Measurements from ENCODE around the gene ASPG. TPM values are rescaled to one million over a fixed set of nuclear protein-coding genes. Genes with fewer than 3 reads are reported as not detected.

The ASPG gene
- total RNA-seq, 1 donor from 2014 or later, result 1.2 TPM

GRCh38 chr14:104149617-104150135 lies 64.2 kb downstream of the ASPG start:
- TF ChIP-seq, protein P1, sequence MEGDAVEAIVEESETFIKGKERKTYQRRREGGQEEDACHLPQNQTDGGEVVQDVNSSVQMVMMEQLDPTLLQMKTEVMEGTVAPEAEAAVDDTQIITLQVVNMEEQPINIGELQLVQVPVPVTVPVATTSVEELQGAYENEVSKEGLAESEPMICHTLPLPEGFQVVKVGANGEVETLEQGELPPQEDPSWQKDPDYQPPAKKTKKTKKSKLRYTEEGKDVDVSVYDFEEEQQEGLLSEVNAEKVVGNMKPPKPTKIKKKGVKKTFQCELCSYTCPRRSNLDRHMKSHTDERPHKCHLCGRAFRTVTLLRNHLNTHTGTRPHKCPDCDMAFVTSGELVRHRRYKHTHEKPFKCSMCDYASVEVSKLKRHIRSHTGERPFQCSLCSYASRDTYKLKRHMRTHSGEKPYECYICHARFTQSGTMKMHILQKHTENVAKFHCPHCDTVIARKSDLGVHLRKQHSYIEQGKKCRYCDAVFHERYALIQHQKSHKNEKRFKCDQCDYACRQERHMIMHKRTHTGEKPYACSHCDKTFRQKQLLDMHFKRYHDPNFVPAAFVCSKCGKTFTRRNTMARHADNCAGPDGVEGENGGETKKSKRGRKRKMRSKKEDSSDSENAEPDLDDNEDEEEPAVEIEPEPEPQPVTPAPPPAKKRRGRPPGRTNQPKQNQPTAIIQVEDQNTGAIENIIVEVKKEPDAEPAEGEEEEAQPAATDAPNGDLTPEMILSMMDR (IDR thresholded peaks at IDR 0.05; ENCODE audit: unreplicated experiment), result no peak
- DNase-seq (ENCODE audit: low spot score), result peak; percentile 55
- Mint-ChIP-seq H3K27me3 (ENCODE audit: unreplicated experiment) (peaks cover 7% of the 10 kb centered on the region), H3K9me3 (ENCODE audit: unreplicated experiment) (no peaks in the 10 kb centered on the region), H3K4me3 (ENCODE audit: unreplicated experiment) (no peak overlapping the region), H3K36me3 (ENCODE audit: low read depth, unreplicated experiment) (peaks cover 7% of the 10 kb centered on the region), H3K27ac (ENCODE audit: unreplicated experiment) (no peak overlapping the region), H3K4me1 (ENCODE audit: unreplicated experiment) (peaks cover 20% of the 10 kb centered on the region)

GRCh38 chr14:104150136-104151025 lies 64.9 kb downstream of the ASPG start:
- Mint-ChIP-seq H3K27me3 (ENCODE audit: unreplicated experiment) (peaks cover 7% of the 10 kb centered on the region), H3K36me3 (ENCODE audit: low read depth, unreplicated experiment) (peaks cover 7% of the 10 kb centered on the region), H3K27ac (ENCODE audit: unreplicated experiment) (no peak overlapping the region), H3K4me3 (ENCODE audit: unreplicated experiment) (no peak overlapping the region), H3K4me1 (ENCODE audit: unreplicated experiment) (peaks cover 20% of the 10 kb centered on the region), H3K9me3 (ENCODE audit: unreplicated experiment) (no peaks in the 10 kb centered on the region)
- DNase-seq (ENCODE audit: low spot score), result no peak
- TF ChIP-seq, protein P1 (IDR thresholded peaks at IDR 0.05; ENCODE audit: unreplicated experiment), result peak; percentile 61

- no peaks in the 10 kb centered on the region for H3K9me3 Mint-ChIP-seq (ENCODE audit: unreplicated experiment)
- peaks cover 8% of the 10 kb centered on the region for H3K36me3 Mint-ChIP-seq (ENCODE audit: low read depth, unreplicated experiment)
- no peak overlapping the region for H3K27ac Mint-ChIP-seq (ENCODE audit: unreplicated experiment)
- DNase-seq (ENCODE audit: low spot score), result no peak
- H3K4me3 Mint-ChIP-seq (ENCODE audit: unreplicated experiment), result no peak overlapping the region
- H3K4me1 Mint-ChIP-seq (ENCODE audit: unreplicated experiment), result peaks cover 14% of the 10 kb centered on the region
- peaks cover 6% of the 10 kb centered on the region for H3K27me3 Mint-ChIP-seq (ENCODE audit: unreplicated experiment)
- TF ChIP-seq, protein P1 (IDR thresholded peaks at IDR 0.05; ENCODE audit: unreplicated experiment), result no peak
Observed at GRCh38 chr14:104151026-104151381, 65.5 kb downstream of the ASPG start.

GRCh38 chr14:104151566-104152245 lies 66.2 kb downstream of the ASPG start:
- Mint-ChIP-seq H3K4me1 (ENCODE audit: unreplicated experiment) (peaks cover 9% of the 10 kb centered on the region), H3K9me3 (ENCODE audit: unreplicated experiment) (no peaks in the 10 kb centered on the region), H3K36me3 (ENCODE audit: low read depth, unreplicated experiment) (peaks cover 11% of the 10 kb centered on the region), H3K27me3 (ENCODE audit: unreplicated experiment) (peaks cover 5% of the 10 kb centered on the region), H3K27ac (ENCODE audit: unreplicated experiment) (peak overlapping the region; percentile 52), H3K4me3 (ENCODE audit: unreplicated experiment) (peak overlapping the region; percentile 67)
- DNase-seq (ENCODE audit: low spot score), result no peak
- TF ChIP-seq, protein P1 (IDR thresholded peaks at IDR 0.05; ENCODE audit: unreplicated experiment), result no peak

DNA sequence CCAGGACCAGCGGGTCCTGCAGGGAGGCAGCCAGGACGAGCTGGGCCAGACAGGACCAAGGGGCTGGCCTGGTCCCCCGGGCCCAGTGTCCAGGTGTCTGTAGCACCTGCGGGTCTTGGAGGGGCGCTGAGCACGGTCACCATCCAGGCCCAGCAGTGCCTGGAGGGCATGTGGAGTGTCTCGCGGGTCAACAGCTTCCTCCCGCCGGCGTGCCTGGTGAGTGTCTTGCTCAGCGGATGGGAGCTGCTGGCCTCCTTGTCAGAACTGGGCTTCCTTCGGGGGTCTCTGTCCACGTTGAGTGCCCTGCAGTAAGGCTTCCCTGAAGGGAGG lies 66.7 kb downstream of the ASPG start:
- Mint-ChIP-seq H3K27ac (ENCODE audit: unreplicated experiment) (no peak overlapping the region), H3K36me3 (ENCODE audit: low read depth, unreplicated experiment) (peaks cover 11% of the 10 kb centered on the region), H3K27me3 (ENCODE audit: unreplicated experiment) (peaks cover 5% of the 10 kb centered on the region), H3K9me3 (ENCODE audit: unreplicated experiment) (no peaks in the 10 kb centered on the region), H3K4me1 (ENCODE audit: unreplicated experiment) (peaks cover 9% of the 10 kb centered on the region), H3K4me3 (ENCODE audit: unreplicated experiment) (no peak overlapping the region)
- no peak for DNase-seq (ENCODE audit: low spot score)
- TF ChIP-seq, protein P1 (IDR thresholded peaks at IDR 0.05; ENCODE audit: unreplicated experiment), result no peak

Measured in endothelial cell (in vitro differentiated cells).